Endothelial cell (in vitro differentiated cells): ENCODE measurements around the gene ABCA1. TPM values are rescaled to one million over a fixed set of nuclear protein-coding genes. Genes with fewer than 3 reads are reported as not detected.
"Not testable (repeated sequence)": the region's sequence is repeated elsewhere in the genome, so short reads cannot be mapped to it uniquely, and the experiment has no call there.

ENCODE experiments used
- DNase-seq: peaks from one replicate; pipeline ENCODE4 v3.0.0; 2021; ENCODE audit warnings: low spot score
- H3K27ac Mint-ChIP-seq: one replicate; pipeline ENCODE4 v1.8.0; 2021; ENCODE audit warnings: mixed read lengths, inconsistent platforms; ENCODE audit not compliant: unreplicated experiment
- H3K27me3 Mint-ChIP-seq: one replicate; pipeline ENCODE4 v1.8.0; 2021; ENCODE audit warnings: mild to moderate bottlenecking, moderate library complexity, mixed read lengths, inconsistent platforms; ENCODE audit not compliant: unreplicated experiment
- H3K36me3 Mint-ChIP-seq: one replicate; pipeline ENCODE4 v1.8.0; 2021; ENCODE audit warnings: mild to moderate bottlenecking, low read depth, mixed read lengths, inconsistent platforms; ENCODE audit not compliant: unreplicated experiment
- H3K4me1 Mint-ChIP-seq: one replicate; pipeline ENCODE4 v1.8.0; 2021; ENCODE audit warnings: mild to moderate bottlenecking, mixed read lengths, inconsistent platforms; ENCODE audit not compliant: unreplicated experiment
- H3K4me3 Mint-ChIP-seq: one replicate; pipeline ENCODE4 v1.8.0; 2021; ENCODE audit warnings: mild to moderate bottlenecking, mixed read lengths, inconsistent platforms; ENCODE audit not compliant: unreplicated experiment
- H3K9me3 Mint-ChIP-seq: one replicate; pipeline ENCODE4 v1.8.0; 2021; ENCODE audit warnings: mixed read lengths, inconsistent platforms; ENCODE audit not compliant: unreplicated experiment
- total RNA-seq: library from RNA; stranded (reverse); fragmentation: NEBNext Ultra II Directional; extraction: Animal tissue kit (Norgen Biotek cat#: 25700); gene quantifications from one replicate; pipeline ENCODE4 v1.2.1, GENCODE V29; 2021; ENCODE audit not compliant: unreplicated experiment
- TF ChIP-seq, protein P1 (sequence below): fragments of 200-600 bp; sonication (generic); IDR thresholded peaks from one replicate; pipeline ENCODE4 v1.5.0; 2021; ENCODE audit warnings: antibody characterized with exemption; ENCODE audit not compliant: unreplicated experiment

The ABCA1 gene
- total RNA-seq, 1 donor from 2014 or later: 171 TPM

DNA sequence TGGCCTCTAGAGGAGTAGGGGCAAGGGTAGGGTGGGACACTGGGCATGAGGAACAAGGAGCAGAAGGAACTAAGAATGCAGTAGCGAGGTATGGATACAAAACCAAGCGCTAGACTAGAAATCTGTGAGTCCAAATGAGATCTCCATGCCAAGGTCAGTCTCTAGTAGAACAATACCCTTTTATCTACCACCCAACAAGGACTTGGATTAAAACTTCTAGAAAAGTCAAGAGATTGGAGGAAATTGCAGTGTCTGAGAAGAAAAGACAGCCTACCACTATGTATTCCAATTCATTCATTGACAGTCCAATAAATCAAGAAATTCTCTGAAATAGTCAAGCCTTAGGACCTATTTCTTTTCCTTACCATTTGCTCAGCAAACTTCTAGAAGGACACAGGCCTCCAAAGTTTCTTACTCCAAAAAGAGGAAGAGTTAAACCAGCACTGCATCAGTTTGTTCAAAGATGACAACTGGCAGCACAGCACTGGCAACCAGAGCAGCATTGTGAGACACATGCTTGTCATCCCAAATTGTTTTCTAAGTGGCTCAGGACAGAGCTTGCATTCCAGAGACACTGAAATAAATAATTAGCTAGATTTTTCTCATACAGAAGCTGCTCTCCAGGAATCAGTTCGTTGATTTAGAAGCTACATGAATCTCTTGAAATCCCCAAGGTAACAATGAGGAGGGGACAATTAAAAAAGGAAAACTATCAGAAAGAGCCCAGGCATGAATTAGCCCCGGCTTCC lies 22.6 kb downstream of the ABCA1 start:
- DNase-seq: no peak
- Mint-ChIP-seq H3K4me1 (peaks cover 89% of the 10 kb centered on the region), H3K36me3 (peaks cover 31% of the 10 kb centered on the region), H3K9me3 (no peaks in the 10 kb centered on the region), H3K27me3 (peaks cover 6% of the 10 kb centered on the region), H3K27ac (no peak overlapping the region), H3K4me3 (peak overlapping the region; percentile 42)
- TF ChIP-seq, protein P1, sequence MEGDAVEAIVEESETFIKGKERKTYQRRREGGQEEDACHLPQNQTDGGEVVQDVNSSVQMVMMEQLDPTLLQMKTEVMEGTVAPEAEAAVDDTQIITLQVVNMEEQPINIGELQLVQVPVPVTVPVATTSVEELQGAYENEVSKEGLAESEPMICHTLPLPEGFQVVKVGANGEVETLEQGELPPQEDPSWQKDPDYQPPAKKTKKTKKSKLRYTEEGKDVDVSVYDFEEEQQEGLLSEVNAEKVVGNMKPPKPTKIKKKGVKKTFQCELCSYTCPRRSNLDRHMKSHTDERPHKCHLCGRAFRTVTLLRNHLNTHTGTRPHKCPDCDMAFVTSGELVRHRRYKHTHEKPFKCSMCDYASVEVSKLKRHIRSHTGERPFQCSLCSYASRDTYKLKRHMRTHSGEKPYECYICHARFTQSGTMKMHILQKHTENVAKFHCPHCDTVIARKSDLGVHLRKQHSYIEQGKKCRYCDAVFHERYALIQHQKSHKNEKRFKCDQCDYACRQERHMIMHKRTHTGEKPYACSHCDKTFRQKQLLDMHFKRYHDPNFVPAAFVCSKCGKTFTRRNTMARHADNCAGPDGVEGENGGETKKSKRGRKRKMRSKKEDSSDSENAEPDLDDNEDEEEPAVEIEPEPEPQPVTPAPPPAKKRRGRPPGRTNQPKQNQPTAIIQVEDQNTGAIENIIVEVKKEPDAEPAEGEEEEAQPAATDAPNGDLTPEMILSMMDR: no peak

- Mint-ChIP-seq H3K36me3 (peaks cover 33% of the 10 kb centered on the region), H3K4me3 (no peak overlapping the region), H3K4me1 (peaks cover 88% of the 10 kb centered on the region), H3K9me3 (no peaks in the 10 kb centered on the region), H3K27me3 (peaks cover 9% of the 10 kb centered on the region), H3K27ac (no peak overlapping the region)
- DNase-seq: no peak
- TF ChIP-seq, protein P1: no peak
These were observed 24.3 kb downstream of the ABCA1 start for GRCh38 chr9:104903609-104904008.

- Mint-ChIP-seq H3K27ac (peak overlapping the region; percentile 82), H3K4me3 (no peak overlapping the region), H3K4me1 (peaks cover 64% of the 10 kb centered on the region), H3K36me3 (peaks cover 29% of the 10 kb centered on the region), H3K27me3 (peaks cover 6% of the 10 kb centered on the region), H3K9me3 (no peaks in the 10 kb centered on the region)
- DNase-seq: no peak
- TF ChIP-seq, protein P1: no peak
These were observed 27.1 kb downstream of the ABCA1 start for GRCh38 chr9:104900871-104901270.

DNA sequence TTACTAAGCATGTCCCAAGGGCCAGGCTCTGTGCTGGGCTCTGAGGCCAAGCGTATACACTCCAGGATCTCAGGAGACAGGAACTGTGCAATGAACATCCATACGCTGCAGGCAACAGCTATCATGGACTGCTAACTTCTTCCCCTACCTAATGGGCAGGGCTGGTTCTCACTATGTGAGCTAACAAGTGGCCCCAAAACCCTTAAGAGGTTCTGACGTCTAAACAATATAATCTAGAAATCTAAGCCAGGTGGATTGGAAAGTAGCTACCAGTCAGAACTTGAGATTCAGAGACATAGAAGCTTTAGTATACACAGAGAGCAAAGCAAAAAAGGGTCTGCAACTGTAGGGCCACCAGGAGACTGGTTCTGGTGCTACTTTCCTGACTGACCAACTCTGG lies 27.6 kb downstream of the ABCA1 start:
- H3K27me3 Mint-ChIP-seq: peaks cover 6% of the 10 kb centered on the region
- DNase-seq: no peak
- TF ChIP-seq, protein P1: no peak
- H3K4me3 Mint-ChIP-seq: no peak overlapping the region
- H3K4me1 Mint-ChIP-seq: peaks cover 59% of the 10 kb centered on the region
- peaks cover 29% of the 10 kb centered on the region for H3K36me3 Mint-ChIP-seq
- H3K27ac Mint-ChIP-seq: peak overlapping the region; percentile 67
- H3K9me3 Mint-ChIP-seq: no peaks in the 10 kb centered on the region

DNA sequence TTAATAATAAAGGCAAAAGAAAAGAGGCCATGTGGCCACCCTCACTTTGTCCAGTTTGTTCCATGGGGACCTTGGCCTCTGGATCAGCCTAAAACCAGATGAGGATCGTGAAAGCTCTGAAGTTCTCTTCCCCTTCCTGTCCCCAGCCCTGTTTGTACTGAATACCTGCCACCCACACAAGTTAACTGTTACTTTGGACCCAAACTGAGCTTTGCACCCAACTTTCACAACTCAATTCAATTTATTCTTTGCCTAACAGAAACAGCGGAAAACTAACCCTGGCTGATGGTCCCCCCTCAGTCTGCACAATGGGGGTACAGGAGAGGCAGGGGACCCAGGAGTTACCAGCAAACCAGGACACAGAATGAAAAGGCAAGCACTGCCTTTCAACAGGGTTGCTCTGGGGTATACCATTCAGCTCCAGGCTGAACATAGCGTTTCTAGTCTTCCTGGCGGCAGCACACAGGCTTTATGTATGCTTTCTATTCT lies 28.2 kb downstream of the ABCA1 start:
- peak overlapping the region; percentile 67 for H3K27ac Mint-ChIP-seq
- H3K36me3 Mint-ChIP-seq: peaks cover 27% of the 10 kb centered on the region
- peaks cover 56% of the 10 kb centered on the region for H3K4me1 Mint-ChIP-seq

GRCh38 chr9:104898376-104898775 lies 29.6 kb downstream of the ABCA1 start:
- not testable (repeated sequence) for H3K27ac Mint-ChIP-seq, DNase-seq, H3K9me3 Mint-ChIP-seq, H3K27me3 Mint-ChIP-seq
- peaks cover 45% of the 10 kb centered on the region for H3K4me1 Mint-ChIP-seq
- peak overlapping the region; percentile 7 for H3K4me3 Mint-ChIP-seq
- H3K36me3 Mint-ChIP-seq: peaks cover 33% of the 10 kb centered on the region

More for the DNA sequence above, 28.2 kb downstream of the ABCA1 start:
- H3K9me3 Mint-ChIP-seq: no peaks in the 10 kb centered on the region
- DNase-seq: no peak
- H3K27me3 Mint-ChIP-seq: peaks cover 5% of the 10 kb centered on the region
- no peak overlapping the region for H3K4me3 Mint-ChIP-seq
- TF ChIP-seq, protein P1: no peak
